ENCODE data around the gene CPLX3.

CPLX3 gene

DNA sequence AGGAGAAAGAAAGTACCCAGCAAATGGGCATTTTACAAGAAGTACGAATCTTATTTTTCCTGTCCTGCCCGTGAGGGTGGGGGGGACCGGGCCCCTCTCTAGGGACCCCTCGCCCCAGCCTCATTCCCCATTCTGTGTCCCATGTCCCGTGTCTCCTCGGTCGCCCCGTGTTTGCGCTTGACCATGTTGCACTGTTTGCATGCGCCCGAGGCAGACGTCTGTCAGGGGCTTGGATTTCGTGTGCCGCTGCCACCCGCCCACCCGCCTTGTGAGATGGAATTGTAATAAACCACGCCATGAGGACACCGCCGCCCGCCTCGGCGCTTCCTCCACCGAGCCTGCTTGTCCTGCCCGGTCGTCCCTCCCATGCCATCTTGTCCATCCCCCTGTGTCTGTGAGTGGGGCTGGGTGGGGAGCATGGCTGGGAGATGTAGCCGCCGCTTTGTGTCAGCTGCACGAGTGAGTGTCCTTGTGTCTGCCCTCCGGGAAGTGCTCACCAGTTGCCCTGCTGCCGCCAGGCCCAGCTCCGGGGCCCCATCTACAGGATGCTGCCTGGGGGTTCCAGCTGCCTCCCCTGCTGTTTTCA lies 23.5 kb upstream of the CPLX3 start:
- H3K9ac ChIP-seq (ENCODE audit: low read length), result no peak overlapping the region
- H3K36me3 ChIP-seq (ENCODE audit: insufficient read depth, low read length), result peaks cover 73% of the 10 kb centered on the region
- no peak overlapping the region for H3K4me2 ChIP-seq (ENCODE audit: low read length)
- H3F3A ChIP-seq (ENCODE audit: insufficient read depth, low read length), result no peaks in the 10 kb centered on the region
- no peaks in the 10 kb centered on the region for H3K27me3 ChIP-seq (ENCODE audit: insufficient read depth, low read length)
- H3K4me1 ChIP-seq (ENCODE audit: insufficient read depth, low read length, severe bottlenecking), result peaks cover 31% of the 10 kb centered on the region
- no peak overlapping the region for H3K4me3 ChIP-seq (ENCODE audit: low read depth, low read length, poor library complexity, severe bottlenecking)
- TF ChIP-seq, protein P1, sequence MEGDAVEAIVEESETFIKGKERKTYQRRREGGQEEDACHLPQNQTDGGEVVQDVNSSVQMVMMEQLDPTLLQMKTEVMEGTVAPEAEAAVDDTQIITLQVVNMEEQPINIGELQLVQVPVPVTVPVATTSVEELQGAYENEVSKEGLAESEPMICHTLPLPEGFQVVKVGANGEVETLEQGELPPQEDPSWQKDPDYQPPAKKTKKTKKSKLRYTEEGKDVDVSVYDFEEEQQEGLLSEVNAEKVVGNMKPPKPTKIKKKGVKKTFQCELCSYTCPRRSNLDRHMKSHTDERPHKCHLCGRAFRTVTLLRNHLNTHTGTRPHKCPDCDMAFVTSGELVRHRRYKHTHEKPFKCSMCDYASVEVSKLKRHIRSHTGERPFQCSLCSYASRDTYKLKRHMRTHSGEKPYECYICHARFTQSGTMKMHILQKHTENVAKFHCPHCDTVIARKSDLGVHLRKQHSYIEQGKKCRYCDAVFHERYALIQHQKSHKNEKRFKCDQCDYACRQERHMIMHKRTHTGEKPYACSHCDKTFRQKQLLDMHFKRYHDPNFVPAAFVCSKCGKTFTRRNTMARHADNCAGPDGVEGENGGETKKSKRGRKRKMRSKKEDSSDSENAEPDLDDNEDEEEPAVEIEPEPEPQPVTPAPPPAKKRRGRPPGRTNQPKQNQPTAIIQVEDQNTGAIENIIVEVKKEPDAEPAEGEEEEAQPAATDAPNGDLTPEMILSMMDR (IDR thresholded peaks at IDR 0.05; ENCODE audit: low read length), result no peak
- TF ChIP-seq EZH2 (IDR thresholded peaks at IDR 0.05; ENCODE audit: borderline replicate concordance, low read length), result no peak
- no peaks in the 10 kb centered on the region for H3K79me2 ChIP-seq (ENCODE audit: insufficient read depth, low read length)
- no peak overlapping the region for H3K27ac ChIP-seq (ENCODE audit: low read depth, low read length, poor library complexity, severe bottlenecking)
- H3K9me2 ChIP-seq (ENCODE audit: low read depth, low read length), result no peaks in the 10 kb centered on the region
- H4K20me1 ChIP-seq (ENCODE audit: insufficient read depth, low read length), result no peaks in the 10 kb centered on the region
- H2AFZ ChIP-seq (ENCODE audit: low read length), result no peak overlapping the region
- no peaks in the 10 kb centered on the region for H3K9me3 ChIP-seq (ENCODE audit: low read length)

DNA sequence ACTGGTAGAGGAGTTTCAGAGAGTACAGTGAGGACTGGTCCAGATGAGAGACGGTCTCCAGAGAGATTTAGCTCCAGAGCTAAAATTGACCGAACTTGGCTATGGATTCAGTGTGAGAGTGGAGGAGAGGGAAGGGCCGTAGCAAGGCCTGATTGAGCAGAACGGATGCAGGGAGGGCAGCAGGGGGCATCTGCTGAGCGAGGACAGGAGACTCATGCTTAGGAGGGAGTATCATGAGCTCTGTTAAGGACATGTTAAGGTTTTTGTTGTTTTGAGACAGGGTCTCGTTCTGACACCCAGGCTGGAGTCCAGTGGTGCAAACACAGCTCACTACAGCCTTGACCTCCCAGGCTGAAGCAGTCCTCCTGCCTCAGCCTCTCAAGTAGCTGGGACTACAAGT lies 21.5 kb upstream of the CPLX3 start:
- Histone ChIP-seq H4K20me1 (ENCODE audit: insufficient read depth, low read length) (no peaks in the 10 kb centered on the region), H3K4me3 (ENCODE audit: low read depth, low read length, poor library complexity, severe bottlenecking) (no peak overlapping the region), H3K9me3 (ENCODE audit: low read length) (no peaks in the 10 kb centered on the region), H3K4me2 (ENCODE audit: low read length) (no peak overlapping the region), H3K4me1 (ENCODE audit: insufficient read depth, low read length, severe bottlenecking) (peaks cover 11% of the 10 kb centered on the region), H3K9ac (ENCODE audit: low read length) (no peak overlapping the region), H3F3A (ENCODE audit: insufficient read depth, low read length) (no peaks in the 10 kb centered on the region), H3K36me3 (ENCODE audit: insufficient read depth, low read length) (peaks cover 53% of the 10 kb centered on the region), H2AFZ (ENCODE audit: low read length) (no peak overlapping the region), H3K9me2 (ENCODE audit: low read depth, low read length) (no peaks in the 10 kb centered on the region), H3K79me2 (ENCODE audit: insufficient read depth, low read length) (no peaks in the 10 kb centered on the region), H3K27ac (ENCODE audit: low read depth, low read length, poor library complexity, severe bottlenecking) (no peak overlapping the region), H3K27me3 (ENCODE audit: insufficient read depth, low read length) (no peaks in the 10 kb centered on the region; the same call in 1 of the 2 replicates)
- no peak for TF ChIP-seq EZH2 (IDR thresholded peaks at IDR 0.05; ENCODE audit: borderline replicate concordance, low read length)
- TF ChIP-seq, protein P1 (IDR thresholded peaks at IDR 0.05; ENCODE audit: low read length), result no peak

DNA sequence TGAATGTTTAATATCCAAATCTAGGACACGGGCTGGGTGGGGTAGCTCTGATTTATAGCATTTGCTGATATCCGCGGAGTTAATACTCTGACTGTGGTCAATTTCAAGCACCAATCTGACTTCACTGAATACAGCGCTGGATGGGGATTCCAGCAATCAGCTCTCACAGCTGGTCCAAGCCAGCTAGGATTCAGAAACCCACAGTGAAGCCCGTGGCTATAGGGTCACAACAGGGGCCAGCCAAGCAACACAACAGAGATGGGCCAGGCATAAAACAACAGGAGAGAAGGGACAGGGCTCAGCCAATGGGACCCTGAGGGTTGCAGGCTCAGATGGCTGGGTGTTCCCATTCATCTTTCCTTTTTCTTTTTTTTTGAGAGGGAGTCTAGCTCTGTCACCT lies 19.1 kb upstream of the CPLX3 start:
- H3F3A ChIP-seq (ENCODE audit: insufficient read depth, low read length), result no peaks in the 10 kb centered on the region
- no peaks in the 10 kb centered on the region for H3K9me3 ChIP-seq (ENCODE audit: low read length)
- H3K79me2 ChIP-seq (ENCODE audit: insufficient read depth, low read length), result no peaks in the 10 kb centered on the region
- no peak overlapping the region for H2AFZ ChIP-seq (ENCODE audit: low read length)
- no peak overlapping the region for H3K4me2 ChIP-seq (ENCODE audit: low read length)
- TF ChIP-seq EZH2 (IDR thresholded peaks at IDR 0.05; ENCODE audit: borderline replicate concordance, low read length), result no peak
- TF ChIP-seq, protein P1 (IDR thresholded peaks at IDR 0.05; ENCODE audit: low read length), result no peak
- H4K20me1 ChIP-seq (ENCODE audit: insufficient read depth, low read length), result no peaks in the 10 kb centered on the region
- no peaks in the 10 kb centered on the region; the same call in 1 of the 2 replicates for H3K27me3 ChIP-seq (ENCODE audit: insufficient read depth, low read length)
- H3K4me1 ChIP-seq (ENCODE audit: insufficient read depth, low read length, severe bottlenecking), result no peaks in the 10 kb centered on the region
- no peak overlapping the region for H3K4me3 ChIP-seq (ENCODE audit: low read depth, low read length, poor library complexity, severe bottlenecking)
- no peaks in the 10 kb centered on the region for H3K9me2 ChIP-seq (ENCODE audit: low read depth, low read length)
- H3K36me3 ChIP-seq (ENCODE audit: insufficient read depth, low read length), result peaks cover 31% of the 10 kb centered on the region
- no peak overlapping the region for H3K27ac ChIP-seq (ENCODE audit: low read depth, low read length, poor library complexity, severe bottlenecking)
- no peak overlapping the region for H3K9ac ChIP-seq (ENCODE audit: low read length)

Measured in OCI-LY1 (cell line).